HG03039 (cell line): ENCODE data around the gene TNFRSF19.
"Not testable (repeated sequence)": the region's sequence is repeated elsewhere in the genome, so short reads cannot be mapped to it uniquely, and the experiment has no call there.

Experiments used
- ATAC-seq: cut with Tn5 transposase; IDR thresholded peaks from one replicate; pipeline ENCODE4 v1.9.1; 2021; ENCODE audit warnings: mild to moderate bottlenecking, moderate library complexity; ENCODE audit not compliant: unreplicated experiment

Gene TNFRSF19

GRCh38 chr13:23652909-23653726 lies 82.9 kb downstream of the TNFRSF19 start:
- ATAC-seq = no peak

GRCh38 chr13:23654111-23655110 lies 84.2 kb downstream of the TNFRSF19 start:
- ATAC-seq = no peak

- ATAC-seq = no peak
Measured at GRCh38 chr13:23655321-23655720, 85.1 kb downstream of the TNFRSF19 start.

GRCh38 chr13:23656637-23657371 lies 86.6 kb downstream of the TNFRSF19 start:
- ATAC-seq = peak; percentile 66

- no peak for ATAC-seq
Measured at GRCh38 chr13:23658929-23659541, 88.8 kb downstream of the TNFRSF19 start.

GRCh38 chr13:23660249-23660648 lies 90.0 kb downstream of the TNFRSF19 start:
- ATAC-seq = no peak

- no peak for ATAC-seq
Measured at GRCh38 chr13:23666582-23666981, 96.4 kb downstream of the TNFRSF19 start.

- no peak for ATAC-seq
Measured at GRCh38 chr13:23667750-23668149, 97.5 kb downstream of the TNFRSF19 start.

GRCh38 chr13:23668562-23668961 lies 98.3 kb downstream of the TNFRSF19 start:
- ATAC-seq = no peak

- no peak for ATAC-seq
Measured at GRCh38 chr13:23670793-23671192, 100.6 kb downstream of the TNFRSF19 start.

- ATAC-seq = no peak
Measured at GRCh38 chr13:23671377-23671776, 101.2 kb downstream of the TNFRSF19 start.

- ATAC-seq = no peak
Measured at GRCh38 chr13:23671897-23672296, 101.7 kb downstream of the TNFRSF19 start.

GRCh38 chr13:23672616-23673015 lies 102.4 kb downstream of the TNFRSF19 start:
- no peak for ATAC-seq

GRCh38 chr13:23673354-23673753 lies 103.1 kb downstream of the TNFRSF19 start:
- no peak for ATAC-seq

- no peak for ATAC-seq
Measured at GRCh38 chr13:23673867-23674605, 103.8 kb downstream of the TNFRSF19 start.

GRCh38 chr13:23674795-23675640 lies 104.8 kb downstream of the TNFRSF19 start:
- ATAC-seq = no peak

GRCh38 chr13:23677679-23678288 lies 107.6 kb downstream of the TNFRSF19 start:
- not testable (repeated sequence) for ATAC-seq

GRCh38 chr13:23678795-23679194 lies 108.6 kb downstream of the TNFRSF19 start:
- no peak for ATAC-seq
